Activated effector memory CD4-positive, alpha-beta T cell treated with Interleukin-2 at 50 U/mL for 16 hours (primary cell): ENCODE measurements around the gene TP53.
"Not testable (repeated sequence)": the region's sequence is repeated elsewhere in the genome, so short reads cannot be mapped to it uniquely, and the experiment has no call there.

Experiments
- DNase-seq: peaks from one replicate; pipeline ENCODE4 v3.0.0-alpha.2; 2020

Gene TP53

DNA sequence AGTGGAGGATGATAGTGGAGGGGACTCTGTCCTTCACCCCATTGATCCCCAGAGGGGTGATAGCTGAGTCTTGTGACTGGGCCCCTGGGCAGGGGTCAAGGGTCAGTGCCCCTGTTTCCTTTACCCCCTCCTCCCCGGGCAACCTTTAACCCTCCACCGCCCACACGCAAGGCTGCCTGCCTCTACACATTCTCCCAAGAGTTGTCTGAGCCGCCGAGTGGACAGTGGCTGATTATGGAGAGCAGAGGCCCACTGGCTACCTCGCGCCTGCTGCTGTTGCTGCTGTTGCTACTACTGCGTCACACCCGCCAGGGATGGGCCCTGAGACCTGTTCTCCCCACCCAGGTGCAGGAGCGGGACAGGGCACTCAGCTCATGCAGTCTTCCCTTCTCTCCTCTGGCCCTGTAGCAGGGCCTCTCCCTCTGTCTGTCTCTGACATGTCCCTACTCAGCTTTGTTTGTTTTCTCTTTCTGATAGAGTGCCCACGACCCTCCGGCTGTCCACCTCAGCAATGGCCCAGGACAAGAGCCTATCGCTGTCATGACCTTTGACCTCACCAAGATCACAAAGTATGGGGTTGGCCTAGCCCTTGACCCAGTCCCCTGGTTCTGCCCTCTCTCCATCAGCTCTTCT, 57.2 kb downstream of the TP53 start, which contains the start of gene SHBG:
SHBG (plus strand) TSS at position 197 of the 633 bp plus-strand sequence; CDS start at position 235, 38 bp downstream.
- DNase-seq, result no peak

DNA sequence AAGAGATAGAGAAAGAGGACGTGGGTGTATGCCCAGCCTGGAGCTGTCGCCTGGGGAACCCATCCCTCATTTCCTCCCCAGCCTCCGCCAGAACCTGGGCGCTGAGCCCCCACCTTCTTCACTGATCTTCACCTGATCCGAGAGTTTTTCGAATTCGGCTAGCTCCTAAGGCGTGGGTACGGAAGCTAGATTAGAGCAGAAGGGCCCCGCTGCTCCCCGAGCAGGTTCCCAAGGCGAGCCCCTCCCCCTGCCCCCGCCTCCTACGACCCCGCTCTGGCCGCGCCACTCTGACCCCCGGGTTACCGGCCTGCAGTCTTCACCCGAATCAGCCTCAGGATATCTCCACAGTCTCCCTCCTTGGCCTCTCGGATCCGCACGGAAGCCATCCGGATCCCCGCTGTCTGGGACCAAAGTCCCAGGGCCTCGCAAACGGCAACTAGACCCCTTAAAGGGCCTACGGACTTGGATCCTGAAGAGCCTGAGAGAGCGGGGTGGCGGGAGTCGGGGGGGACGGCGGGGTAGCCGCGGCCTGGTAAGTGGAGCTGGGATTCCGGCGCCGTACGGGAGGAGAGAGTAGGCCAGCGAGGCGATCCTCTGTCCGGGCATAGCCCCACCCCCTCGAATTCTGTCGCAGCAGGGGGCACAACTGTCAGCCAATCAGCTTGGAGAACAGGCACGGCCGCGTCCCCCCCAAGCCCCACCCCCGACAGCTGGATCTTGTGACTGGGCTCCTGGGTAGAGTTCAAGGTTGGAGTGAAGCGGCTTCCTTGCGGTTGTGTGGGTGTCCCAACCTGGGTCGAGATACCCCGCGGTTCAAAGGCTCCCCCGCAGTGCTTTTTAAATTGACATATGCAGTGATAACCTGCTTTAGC, 59.8 kb downstream of the TP53 start, which contains the start of gene SAT2:
SAT2 (minus strand) TSS at position 572 of the 872 bp plus-strand sequence; CDS start at position 386, 186 bp downstream.
- DNase-seq, result peak; percentile 76

DNA sequence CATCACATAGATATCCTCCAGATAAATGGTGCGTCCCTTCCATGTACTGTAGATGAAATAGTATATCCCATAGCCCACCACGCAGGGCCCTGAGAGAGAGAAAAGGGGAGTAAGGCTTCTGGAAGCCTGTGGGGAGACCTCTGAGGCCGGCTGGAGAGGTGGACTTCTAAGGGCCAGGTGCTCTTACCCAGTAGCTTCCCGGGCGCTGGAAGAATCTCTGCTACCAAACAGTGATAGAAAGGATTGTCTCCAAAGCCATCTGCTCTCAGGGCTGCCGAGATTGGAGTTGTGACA, 60.4 kb downstream of the TP53 start:
- no peak for DNase-seq

DNA sequence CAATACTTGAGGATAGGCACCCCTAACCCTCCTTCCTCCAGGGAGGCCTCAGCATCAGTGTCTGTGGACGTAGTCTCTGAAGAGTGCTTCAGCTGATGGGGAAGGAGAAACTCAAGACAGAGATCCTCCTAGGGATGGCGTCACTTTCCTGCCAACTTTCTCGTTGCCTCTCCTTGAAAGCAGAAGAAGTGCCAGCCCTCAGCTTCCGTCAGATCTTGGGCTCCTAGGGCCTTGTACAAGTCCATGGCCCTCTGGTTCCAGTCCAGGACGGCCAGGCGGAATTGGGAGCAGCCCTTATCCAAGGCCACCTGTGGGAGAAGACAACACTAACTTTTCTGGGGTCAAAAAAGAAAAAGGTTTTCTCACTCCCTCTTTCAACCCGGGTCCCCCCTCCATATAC, 61.0 kb downstream of the TP53 start:
- no peak for DNase-seq

DNA sequence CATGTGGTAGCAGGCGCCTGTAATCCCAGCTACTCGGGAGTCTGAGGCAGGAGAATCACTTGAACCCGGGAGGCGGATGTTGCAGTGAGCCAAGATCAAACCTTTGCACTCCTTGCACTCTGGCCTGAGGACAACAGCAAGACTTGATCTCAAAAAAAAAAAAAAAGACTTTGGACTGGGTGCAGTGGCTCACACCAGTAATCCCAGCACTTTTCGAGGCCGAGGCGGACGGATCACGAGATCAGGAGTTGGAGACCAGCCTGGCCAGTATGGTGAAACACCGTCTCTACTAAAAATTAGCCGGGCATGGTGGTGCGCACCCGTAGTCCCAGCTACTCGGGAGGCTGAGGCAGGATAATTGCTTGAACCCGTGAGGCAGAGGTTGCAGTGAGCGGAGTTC, 61.5 kb downstream of the TP53 start:
- DNase-seq, result not testable (repeated sequence)

DNA sequence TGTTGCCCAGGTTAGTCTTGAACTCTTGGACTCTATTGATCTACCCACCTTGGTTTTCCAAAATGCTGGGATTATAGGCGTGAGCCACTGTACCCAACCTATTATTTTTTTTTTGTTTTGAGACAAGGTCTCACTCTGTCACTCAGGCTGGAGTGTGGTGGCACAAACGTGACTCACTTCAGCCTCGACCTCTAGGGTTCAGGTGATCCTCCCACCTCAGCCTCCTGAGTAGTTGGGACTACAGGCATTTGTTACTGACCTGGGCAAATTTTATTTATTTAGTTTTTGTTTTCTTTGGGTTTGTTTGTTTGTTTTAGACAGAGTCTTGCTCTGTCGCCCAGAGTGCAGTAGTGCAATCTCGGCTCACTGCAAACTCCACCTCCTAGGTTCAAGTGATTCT, 63.6 kb downstream of the TP53 start:
- no peak for DNase-seq

DNA sequence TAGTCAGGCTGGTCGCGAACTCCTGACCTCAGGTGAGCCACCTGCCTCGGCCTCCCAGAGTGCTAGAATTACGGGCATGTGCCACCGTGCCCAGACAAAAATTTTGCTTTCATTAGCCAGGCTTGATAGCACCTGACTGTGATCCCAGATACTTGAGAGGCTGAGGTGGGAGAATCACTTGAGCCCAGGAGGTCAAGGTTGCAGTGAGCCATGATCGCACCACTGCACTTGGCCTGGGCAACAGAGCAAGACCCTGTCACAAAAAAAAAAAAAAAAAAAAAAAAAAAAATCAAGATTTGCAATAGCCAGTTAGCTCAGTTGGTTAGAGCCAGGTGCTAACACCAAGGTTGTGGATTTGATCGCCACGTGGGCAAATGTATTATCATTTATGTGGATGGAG, 66.5 kb downstream of the TP53 start:
- no peak for DNase-seq

DNA sequence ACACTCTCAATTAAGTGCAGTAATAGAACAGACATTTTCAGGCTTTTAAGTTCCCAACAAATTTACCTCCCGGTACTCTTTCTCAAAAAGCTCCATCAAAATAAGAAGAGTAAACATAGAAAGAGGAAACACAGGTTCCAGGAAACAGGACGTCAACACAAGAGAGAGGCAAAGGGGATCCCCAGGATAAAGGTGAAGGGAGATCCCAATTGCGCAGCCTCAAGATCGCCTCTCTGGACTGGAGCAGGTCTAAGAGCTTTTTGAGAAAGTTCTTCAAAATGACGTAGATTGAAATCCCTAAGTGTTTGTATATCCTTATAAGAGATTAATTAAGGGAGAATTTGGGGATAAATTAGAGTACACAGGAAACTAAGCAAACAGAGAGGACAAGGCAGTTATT, 68.7 kb downstream of the TP53 start:
- DNase-seq, result no peak
